IMR-90 (cell line): Measurements from ENCODE around the gene IGSF9B. TPM values are rescaled to one million over a fixed set of nuclear protein-coding genes. Genes with fewer than 3 reads are reported as not detected.

Source experiments
- ATAC-seq: fragments of 200-7000 bp; cut with Tn5 transposase; 2 replicates; pipeline ENCODE4 v1.9.1; 2020; ENCODE audit warnings: low read depth, mild to moderate bottlenecking, moderate library complexity
- BruUV-seq: library from RNA; stranded (reverse); fragments of 400-500 nt; replicated peaks from 2 replicates; lab custom pipeline; 2021; lab: Mats Ljungman, UMichigan
- CTCF ChIA-PET: fragments of 300-600 bp; formaldehyde crosslinking; extraction: SDS; loops from one replicate; lab custom pipeline; 2021; ENCODE audit warnings: antibody characterized with exemption; lab: Yijun Ruan, JAX
- POLR2A ChIA-PET: fragments of 300-600 bp; sonication (Branson Sonifier 250); formaldehyde crosslinking; loops from one replicate; lab custom pipeline; 2022; ENCODE audit warnings: antibody characterized with exemption; ENCODE audit not compliant: unreplicated experiment; lab: Charles Lee
- DNase-seq: peaks from one replicate; pipeline ENCODE4 v3.0.0; 2013
- H2AFZ ChIP-seq: replicated peaks from 2 replicates; pipeline ENCODE3; 2013; ENCODE audit warnings: low read length, mild to moderate bottlenecking; ENCODE audit not compliant: poor library complexity
- H2AK5ac ChIP-seq: 2 replicates; pipeline ENCODE4 v1.6.1; 2013; ENCODE audit warnings: low read depth, low read length, inconsistent platforms
- H2AK9ac ChIP-seq: replicated peaks from 2 replicates; pipeline ENCODE3; 2013; ENCODE audit warnings: mild to moderate bottlenecking, low read depth, low read length, moderate library complexity; ENCODE audit not compliant: poor library complexity
- H2BK120ac ChIP-seq: 2 replicates; pipeline ENCODE4 v1.6.1; 2013; ENCODE audit warnings: low read depth, low read length, inconsistent platforms
- H2BK15ac ChIP-seq: 3 replicates; pipeline ENCODE4 v1.6.1; 2013; ENCODE audit warnings: low read depth, low read length, inconsistent platforms
- H2BK20ac ChIP-seq: 2 replicates; pipeline ENCODE4 v1.6.1; 2013; ENCODE audit warnings: low read depth, mild to moderate bottlenecking, inconsistent platforms, low read length, moderate library complexity
- H2BK5ac ChIP-seq: 2 replicates; pipeline ENCODE4 v1.6.1; 2013; ENCODE audit warnings: mild to moderate bottlenecking, low read depth, low read length, inconsistent platforms; ENCODE audit not compliant: poor library complexity, severe bottlenecking
- H3K14ac ChIP-seq: replicated peaks from 2 replicates; pipeline ENCODE4 v1.6.1; 2013; ENCODE audit warnings: low read depth, low read length, inconsistent platforms
- H3K18ac ChIP-seq: 2 replicates; pipeline ENCODE4 v1.6.1; 2013; ENCODE audit warnings: low read depth, low read length, control low read depth
- H3K23ac ChIP-seq: 2 replicates; pipeline ENCODE4 v1.6.1; 2013; ENCODE audit warnings: low read depth, low read length, inconsistent platforms
- H3K27ac ChIP-seq: 2 replicates; pipeline ENCODE4 v1.5.1; 2013; ENCODE audit warnings: mild to moderate bottlenecking, control low read depth, low read length; ENCODE audit not compliant: insufficient read depth
- H3K27me3 ChIP-seq: 2 replicates; pipeline ENCODE4 v1.6.1; 2013; ENCODE audit warnings: low read length; ENCODE audit not compliant: control insufficient read depth, insufficient read depth
- H3K36me3 ChIP-seq: 2 replicates; pipeline ENCODE4 v1.6.1; 2013; ENCODE audit warnings: low read length, mixed read lengths; ENCODE audit not compliant: control insufficient read depth, insufficient read depth
- H3K4ac ChIP-seq: 2 replicates; pipeline ENCODE4 v1.6.1; 2013; ENCODE audit warnings: low read depth, low read length, inconsistent platforms
- H3K4me1 ChIP-seq: 2 replicates; pipeline ENCODE4 v1.6.1; 2013; ENCODE audit warnings: low read length, mixed read lengths; ENCODE audit not compliant: control insufficient read depth, insufficient read depth
- H3K4me2 ChIP-seq: 2 replicates; pipeline ENCODE4 v1.6.1; 2013; ENCODE audit warnings: low read depth, mild to moderate bottlenecking, control low read depth, low read length, moderate library complexity
- H3K4me3 ChIP-seq: 2 replicates; pipeline ENCODE4 v1.5.1; 2013; ENCODE audit warnings: low read depth, mild to moderate bottlenecking, control low read depth, low read length, moderate library complexity; ENCODE audit not compliant: insufficient read depth
- H3K56ac ChIP-seq: 2 replicates; pipeline ENCODE4 v1.6.1; 2013; ENCODE audit warnings: low read length, inconsistent platforms; ENCODE audit not compliant: insufficient read depth; ENCODE audit errors: extremely low read depth
- H3K79me1 ChIP-seq, 2 experiments: 2 replicates each; pipeline ENCODE4 v1.6.1; 2013; ENCODE audit warnings: low read length in 2 of 2, inconsistent platforms in 1 of 2, low read depth in 1 of 2
- H3K9ac ChIP-seq: 2 replicates; pipeline ENCODE4 v1.6.1; 2013; ENCODE audit warnings: low read depth, low read length, control low read depth
- H3K9me1 ChIP-seq: 2 replicates; pipeline ENCODE4 v1.6.1; 2013; ENCODE audit warnings: low read length, inconsistent platforms; ENCODE audit not compliant: insufficient read depth
- H3K9me3 ChIP-seq: 2 replicates; pipeline ENCODE4 v1.6.1; 2013; ENCODE audit warnings: low read length; ENCODE audit not compliant: control insufficient read depth, insufficient read depth
- H4K20me1 ChIP-seq: 2 replicates; pipeline ENCODE4 v1.6.1; 2013; ENCODE audit warnings: low read length, inconsistent platforms; ENCODE audit not compliant: insufficient read depth
- H4K5ac ChIP-seq: 2 replicates; pipeline ENCODE4 v1.6.1; 2013; ENCODE audit warnings: mild to moderate bottlenecking, low read depth, low read length, control low read depth
- H4K8ac ChIP-seq, 2 experiments: 2 replicates each; pipeline ENCODE4 v1.6.1; 2013; ENCODE audit warnings: low read depth in 2 of 2, low read length in 2 of 2, control low read depth in 1 of 2, inconsistent platforms in 1 of 2
- H4K91ac ChIP-seq: 2 replicates; pipeline ENCODE4 v1.6.1; 2013; ENCODE audit warnings: low read depth, low read length, inconsistent platforms; ENCODE audit not compliant: insufficient read depth
- BHLHE40 ChIP-seq: fragments of 150-350 bp; IDR thresholded peaks from 2 replicates; pipeline ENCODE4 v1.6.1; 2016; ENCODE audit warnings: mild to moderate bottlenecking, low read depth, low read length
- CEBPB ChIP-seq: IDR thresholded peaks from 2 replicates; pipeline ENCODE4 v1.6.1; 2012; ENCODE audit warnings: low read depth, low read length, improper control_type of control experiment
- CHD1 ChIP-seq: IDR thresholded peaks from 2 replicates; pipeline ENCODE4 v1.6.1; 2012; ENCODE audit warnings: low read depth, low read length, improper control_type of control experiment
- FOS ChIP-seq: fragments of 150-350 bp; IDR thresholded peaks from 2 replicates; pipeline ENCODE4 v1.6.1; 2016; ENCODE audit warnings: low read depth, low read length
- NFE2L2 ChIP-seq: fragments of 150-350 bp; IDR thresholded peaks from 2 replicates; pipeline ENCODE4 v1.6.1; 2016; ENCODE audit warnings: low read depth, mild to moderate bottlenecking, low read length
- POLR2A ChIP-seq: IDR thresholded peaks from 2 replicates; pipeline ENCODE4 v1.6.1; 2012; ENCODE audit warnings: mild to moderate bottlenecking, low read depth, low read length
- RFX5 ChIP-seq: IDR thresholded peaks from 2 replicates; pipeline ENCODE4 v1.8.0; 2012; ENCODE audit warnings: low read depth, mild to moderate bottlenecking, low read length, moderate library complexity
- WGBS, 2 experiments: methylation state at CpG; one replicate each; pipeline versions ENCODE4 v1.1.5 to v1.1.7; 2013; ENCODE audit warnings: missing lambda C conversion rate in 2 of 2; ENCODE audit not compliant: insufficient read length in 1 of 2; ENCODE audit errors: extremely low coverage in 2 of 2; 5-methylcytosine and 5-hydroxymethylcytosine counted together
- dilution Hi-C: fragments of 300-500 bp; cut with HindIII; formaldehyde crosslinking; loops from one replicate; pipeline ENCODE4 v1.14.3; 2018; ENCODE audit warnings: low sequenced_read_pairs; ENCODE audit not compliant: unreplicated experiment
- in situ Hi-C: fragments of 300-500 bp; cut with MboI; formaldehyde crosslinking; loops from 3 replicates; pipeline ENCODE4 v1.14.3; 2019; ENCODE audit warnings: low sequenced_read_pairs, inconsistent platforms, mixed read lengths
- intact Hi-C: fragments of 100-400 bp; cut with micrococcal nuclease; formaldehyde crosslinking; loops from 2 replicates; pipeline ENCODE4 v1.10.0; 2022
- polyA plus RNA-seq, 3 experiments: library from polyadenylated mRNA; depleted of rRNA; stranded (reverse); fragments of >200 nt; gene quantifications; 2 replicates each; pipeline ENCODE4 v1.2.3, GENCODE V29; 2012; ENCODE audit warnings: low replicate concordance in 1 of 3
- total RNA-seq: library from RNA; depleted of rRNA; stranded (reverse); fragments of >200 nt; gene quantifications from 2 replicates; pipeline ENCODE4 v1.2.3, GENCODE V29; 2012

The IGSF9B gene
- total and polyA plus RNA-seq, 2 of the 4 experiments (the other 2 are of a cell fraction), result under 0.01 to 0.10 TPM

DNA sequence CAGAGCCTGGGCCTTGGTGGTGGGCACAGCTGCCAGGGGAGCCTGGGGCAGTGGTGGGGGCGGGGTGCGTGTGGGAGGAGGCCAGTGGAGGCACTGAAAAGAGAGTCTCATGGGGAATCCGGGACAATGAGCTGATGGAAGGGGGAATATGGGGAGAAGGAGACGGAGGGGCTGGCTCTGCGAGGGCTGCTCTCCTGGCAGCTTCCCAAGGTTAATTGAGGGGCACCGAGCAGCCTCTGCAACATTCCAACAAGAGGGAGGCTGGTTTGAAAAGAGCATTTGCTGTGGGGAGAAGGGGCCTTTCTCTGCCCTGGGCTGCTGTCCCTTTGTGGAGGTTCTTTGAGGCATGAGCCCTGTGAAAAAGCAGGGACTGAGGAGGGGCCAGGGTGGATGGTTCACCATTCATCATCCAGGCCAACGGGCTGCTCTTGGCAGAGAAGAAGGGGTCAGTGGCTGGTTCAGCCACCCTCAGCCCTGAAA, 9.4 kb upstream of the IGSF9B start:
- Histone ChIP-seq H4K91ac (no peak overlapping the region), H3K56ac (no peak overlapping the region), H3K4me3 (no peak overlapping the region), H4K8ac (no peak overlapping the region), H3K14ac (no peak overlapping the region), H2AK9ac (no peak overlapping the region), H3K27me3 (peaks cover 3% of the 10 kb centered on the region; the same call in 1 of the 2 replicates), H3K4me2 (no peak overlapping the region), H3K27ac (no peak overlapping the region), H2BK15ac (no peak overlapping the region), H4K5ac (no peak overlapping the region), H2AK5ac (no peak overlapping the region), H3K4me1 (no peaks in the 10 kb centered on the region), H3K9me1 (no peaks in the 10 kb centered on the region), H2BK120ac (no peak overlapping the region), H3K4ac (no peak overlapping the region), H2BK20ac (no peak overlapping the region), H3K23ac (no peak overlapping the region), H3K18ac (no peak overlapping the region), H3K79me1 (no peaks in the 10 kb centered on the region), H4K20me1 (no peaks in the 10 kb centered on the region), H2BK5ac (no peak overlapping the region), H3K9ac (no peak overlapping the region), H3K36me3 (no peaks in the 10 kb centered on the region), H2AFZ (no peak overlapping the region), H3K9me3 (no peaks in the 10 kb centered on the region)
- POLR2A ChIA-PET, result no interaction called here
- ATAC-seq (no peak), DNase-seq (no peak)
- dilution Hi-C loops, result no loop called here
- BruUV-seq, result no TSS peak
- CTCF ChIA-PET, result no interaction called here
- intact Hi-C loops, result no loop called here
- no peak for TF ChIP-seq RFX5
- no peak for TF ChIP-seq NFE2L2
- TF ChIP-seq CEBPB, result no peak
- no peak for TF ChIP-seq FOS
- TF ChIP-seq POLR2A, result no peak
- no peak for TF ChIP-seq BHLHE40
- no peak for TF ChIP-seq CHD1
- in situ Hi-C loops, result no loop called here
- 40% methylated on average over 1 of the region's 7 CpGs; no CpG with 5 or more reads in 1 of the 2 experiments for WGBS, 2 experiments
